ENCODE measurements around the gene KIF26B.

KIF26B gene

DNA sequence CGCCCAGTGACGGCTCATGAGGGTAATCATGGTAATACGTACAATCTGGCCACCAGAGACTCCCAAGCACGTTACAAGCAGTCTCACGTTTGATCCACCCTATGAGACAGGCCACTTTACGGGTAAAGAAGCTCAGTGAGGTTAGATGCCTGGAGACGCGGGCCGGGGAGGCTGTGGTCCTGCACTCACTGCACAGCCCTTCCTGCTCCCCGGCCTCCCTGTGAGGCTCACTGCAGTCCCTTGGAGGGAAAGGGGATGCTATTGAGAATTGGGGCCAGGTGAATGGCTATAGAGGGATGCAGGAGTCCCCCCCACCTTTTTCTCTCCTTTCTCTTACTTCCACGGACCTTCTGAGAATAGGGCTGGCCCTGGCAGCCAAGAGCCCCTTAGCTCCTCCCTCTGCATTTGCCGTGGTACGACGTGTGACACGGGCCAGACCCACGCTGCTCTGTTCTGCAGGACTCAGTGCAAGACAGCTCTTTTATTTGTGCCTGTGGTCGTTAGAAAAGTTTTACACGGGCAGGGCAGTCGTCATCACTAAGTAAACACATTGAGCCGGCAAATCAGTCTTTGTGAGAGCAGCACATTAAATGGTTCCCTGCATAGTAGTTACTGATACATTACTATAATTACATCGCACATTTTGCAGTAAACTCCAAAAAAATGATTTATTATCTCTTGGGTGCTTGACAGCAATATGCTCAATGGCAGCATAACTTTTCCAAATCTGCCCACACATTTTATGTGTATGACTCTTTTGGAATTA, 18.8 kb downstream of the KIF26B start:
- Histone ChIP-seq H3K4me3 (ENCODE audit: low read length) (no peak overlapping the region), H3K9me3 (ENCODE audit: control insufficient read depth, low read length) (no peaks in the 10 kb centered on the region), H3K9ac (ENCODE audit: low read length) (no peak overlapping the region), H3K4me1 (ENCODE audit: control insufficient read depth, insufficient read depth, low read length) (no peaks in the 10 kb centered on the region), H3K27me3 (replicated peaks; ENCODE audit: control insufficient read depth, insufficient read depth, low read length) (no peaks in the 10 kb centered on the region), H3K36me3 (ENCODE audit: control insufficient read depth, insufficient read depth, low read length, severe bottlenecking) (no peaks in the 10 kb centered on the region)
- DNase-seq (ENCODE audit: low read depth) = no peak

DNA sequence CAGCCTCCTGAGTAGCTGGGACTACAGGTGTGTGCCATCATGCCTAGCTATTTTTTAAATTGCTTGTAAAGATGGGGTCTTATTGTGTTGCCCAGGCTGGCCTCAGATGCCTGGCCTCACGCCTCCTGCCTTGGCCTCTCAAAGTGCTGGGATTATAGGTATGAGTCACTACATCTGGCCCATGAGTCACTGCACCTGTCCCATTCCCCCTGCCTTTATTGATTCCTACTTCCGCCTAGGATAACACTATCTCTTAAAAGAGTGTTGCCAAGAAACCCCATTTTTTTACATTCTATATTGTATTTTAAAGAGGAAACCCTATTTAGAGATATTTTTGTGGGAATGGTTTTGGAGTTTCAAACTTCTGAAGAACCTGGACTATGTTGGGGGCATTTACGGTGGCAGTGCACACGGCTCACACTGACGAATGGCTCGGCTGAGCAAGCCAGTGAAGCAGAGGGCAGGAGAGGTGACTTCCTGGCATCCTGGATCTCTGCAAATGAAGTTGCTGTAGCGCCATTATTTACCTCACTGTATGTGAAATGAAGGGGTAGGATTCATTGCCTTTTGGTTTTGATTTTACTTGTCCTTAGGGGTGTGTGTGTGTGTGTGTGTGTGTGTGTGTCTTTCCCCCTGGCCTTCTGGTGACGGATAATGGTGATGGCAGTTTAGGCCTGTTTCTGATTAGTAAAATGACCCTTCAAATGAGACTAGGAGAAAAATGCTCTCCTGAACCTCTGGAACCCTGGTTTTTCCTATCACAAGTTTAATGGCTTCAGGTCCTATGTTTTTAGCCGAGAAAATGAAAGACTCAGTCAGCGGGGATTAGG, 22.5 kb downstream of the KIF26B start:
- no peak overlapping the region for H3K9ac ChIP-seq (ENCODE audit: low read length)
- no peak for DNase-seq (ENCODE audit: low read depth)
- no peaks in the 10 kb centered on the region for H3K9me3 ChIP-seq (ENCODE audit: control insufficient read depth, low read length)
- no peaks in the 10 kb centered on the region for H3K36me3 ChIP-seq (ENCODE audit: control insufficient read depth, insufficient read depth, low read length, severe bottlenecking)
- H3K27me3 ChIP-seq (replicated peaks; ENCODE audit: control insufficient read depth, insufficient read depth, low read length) = no peaks in the 10 kb centered on the region
- no peaks in the 10 kb centered on the region for H3K4me1 ChIP-seq (ENCODE audit: control insufficient read depth, insufficient read depth, low read length)
- H3K4me3 ChIP-seq (ENCODE audit: low read length) = no peak overlapping the region

GRCh38 chr1:245179706-245180105, 24.9 kb downstream of the KIF26B start:
- no peaks in the 10 kb centered on the region for H3K4me1 ChIP-seq (ENCODE audit: control insufficient read depth, insufficient read depth, low read length)
- DNase-seq (ENCODE audit: low read depth) = no peak
- no peak overlapping the region for H3K4me3 ChIP-seq (ENCODE audit: low read length)

GRCh38 chr1:245180496-245181157, 25.8 kb downstream of the KIF26B start:
- Histone ChIP-seq H3K4me3 (ENCODE audit: low read length) (no peak overlapping the region), H3K4me1 (ENCODE audit: control insufficient read depth, insufficient read depth, low read length) (no peaks in the 10 kb centered on the region), H3K9ac (ENCODE audit: low read length) (no peak overlapping the region), H3K9me3 (ENCODE audit: control insufficient read depth, low read length) (no peaks in the 10 kb centered on the region), H3K27me3 (replicated peaks; ENCODE audit: control insufficient read depth, insufficient read depth, low read length) (no peaks in the 10 kb centered on the region), H3K36me3 (ENCODE audit: control insufficient read depth, insufficient read depth, low read length, severe bottlenecking) (no peaks in the 10 kb centered on the region)
- no peak for DNase-seq (ENCODE audit: low read depth)

More at GRCh38 chr1:245179706-245180105, 24.9 kb downstream of the KIF26B start:
- Histone ChIP-seq H3K9ac (ENCODE audit: low read length) (no peak overlapping the region), H3K9me3 (ENCODE audit: control insufficient read depth, low read length) (no peaks in the 10 kb centered on the region), H3K36me3 (ENCODE audit: control insufficient read depth, insufficient read depth, low read length, severe bottlenecking) (no peaks in the 10 kb centered on the region), H3K27me3 (replicated peaks; ENCODE audit: control insufficient read depth, insufficient read depth, low read length) (no peaks in the 10 kb centered on the region)

DNA sequence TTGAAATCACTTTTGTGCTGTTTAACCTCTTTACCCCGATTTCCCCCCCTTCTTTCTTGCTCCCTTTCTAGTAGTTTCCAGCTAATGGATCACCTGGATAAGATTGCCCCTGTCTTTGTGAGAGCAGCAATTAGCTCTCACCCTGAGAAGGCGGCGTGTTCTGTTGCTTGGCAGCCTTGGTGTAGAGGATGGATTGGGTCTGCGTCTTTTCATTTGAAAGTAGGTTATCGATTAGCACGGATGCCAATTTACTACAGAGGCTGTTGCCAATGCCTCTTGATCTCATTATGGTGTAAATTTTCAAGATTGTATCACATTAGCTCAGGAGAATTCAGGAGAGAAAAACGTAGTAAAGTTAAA, 26.4 kb downstream of the KIF26B start:
- no peak for DNase-seq (ENCODE audit: low read depth)
- no peaks in the 10 kb centered on the region for H3K36me3 ChIP-seq (ENCODE audit: control insufficient read depth, insufficient read depth, low read length, severe bottlenecking)
- no peaks in the 10 kb centered on the region for H3K4me1 ChIP-seq (ENCODE audit: control insufficient read depth, insufficient read depth, low read length)
- no peak overlapping the region for H3K9ac ChIP-seq (ENCODE audit: low read length)
- H3K9me3 ChIP-seq (ENCODE audit: control insufficient read depth, low read length) = no peaks in the 10 kb centered on the region
- no peaks in the 10 kb centered on the region for H3K27me3 ChIP-seq (replicated peaks; ENCODE audit: control insufficient read depth, insufficient read depth, low read length)
- H3K4me3 ChIP-seq (ENCODE audit: low read length) = no peak overlapping the region

DNA sequence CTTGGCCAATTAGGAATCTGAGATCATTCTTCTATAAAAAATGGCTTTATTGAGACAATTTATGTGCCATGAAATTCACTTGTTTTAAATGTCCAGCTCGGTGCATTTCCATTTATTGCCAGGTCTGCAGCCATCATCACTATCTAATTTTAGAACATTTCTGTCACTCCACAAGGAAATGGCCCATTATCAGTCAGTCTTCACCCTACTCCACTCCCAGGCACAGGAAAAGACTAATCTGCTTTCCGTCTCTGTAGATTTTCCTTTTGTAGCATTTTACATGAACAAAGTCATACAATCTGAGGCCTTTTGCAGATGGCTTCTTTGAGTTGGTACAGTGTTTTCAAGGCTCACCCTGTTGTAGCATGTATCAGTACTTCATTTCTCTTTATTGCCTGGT, 27.2 kb downstream of the KIF26B start:
- no peak overlapping the region for H3K4me3 ChIP-seq (ENCODE audit: low read length)
- no peak for DNase-seq (ENCODE audit: low read depth)
- no peaks in the 10 kb centered on the region for H3K27me3 ChIP-seq (replicated peaks; ENCODE audit: control insufficient read depth, insufficient read depth, low read length)
- no peaks in the 10 kb centered on the region for H3K9me3 ChIP-seq (ENCODE audit: control insufficient read depth, low read length)
- no peak overlapping the region for H3K9ac ChIP-seq (ENCODE audit: low read length)
- H3K4me1 ChIP-seq (ENCODE audit: control insufficient read depth, insufficient read depth, low read length) = no peaks in the 10 kb centered on the region
- no peaks in the 10 kb centered on the region for H3K36me3 ChIP-seq (ENCODE audit: control insufficient read depth, insufficient read depth, low read length, severe bottlenecking)

DNA sequence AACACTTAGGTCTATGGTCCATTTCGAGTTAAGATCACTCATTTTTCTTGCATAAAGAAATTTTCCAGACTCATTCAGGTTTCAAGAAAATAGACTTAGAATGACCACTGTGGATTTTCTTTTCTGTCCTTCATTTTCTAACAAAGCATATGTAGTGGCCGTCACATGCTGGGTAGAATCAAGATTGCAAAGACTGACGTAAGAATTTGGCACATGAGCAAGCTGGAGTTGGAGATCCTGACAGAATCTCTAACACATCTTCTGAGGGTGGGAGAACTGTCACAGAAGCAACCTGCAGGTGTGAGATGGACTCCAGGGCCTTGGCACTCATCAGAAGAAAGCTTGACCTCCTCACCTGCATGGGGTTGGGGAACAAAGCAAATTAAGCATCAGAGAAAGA, 28.6 kb downstream of the KIF26B start:
- H3K4me3 ChIP-seq (ENCODE audit: low read length) = no peak overlapping the region
- DNase-seq (ENCODE audit: low read depth) = no peak
- H3K9ac ChIP-seq (ENCODE audit: low read length) = no peak overlapping the region
- H3K4me1 ChIP-seq (ENCODE audit: control insufficient read depth, insufficient read depth, low read length) = no peaks in the 10 kb centered on the region
- no peaks in the 10 kb centered on the region for H3K9me3 ChIP-seq (ENCODE audit: control insufficient read depth, low read length)
- H3K36me3 ChIP-seq (ENCODE audit: control insufficient read depth, insufficient read depth, low read length, severe bottlenecking) = no peaks in the 10 kb centered on the region
- H3K27me3 ChIP-seq (replicated peaks; ENCODE audit: control insufficient read depth, insufficient read depth, low read length) = no peaks in the 10 kb centered on the region

GRCh38 chr1:245184779-245185178, 30.0 kb downstream of the KIF26B start:
- no peak for DNase-seq (ENCODE audit: low read depth)
- no peak overlapping the region for H3K4me3 ChIP-seq (ENCODE audit: low read length)
- no peaks in the 10 kb centered on the region for H3K4me1 ChIP-seq (ENCODE audit: control insufficient read depth, insufficient read depth, low read length)
- no peaks in the 10 kb centered on the region for H3K36me3 ChIP-seq (ENCODE audit: control insufficient read depth, insufficient read depth, low read length, severe bottlenecking)
- no peak overlapping the region for H3K9ac ChIP-seq (ENCODE audit: low read length)
- no peaks in the 10 kb centered on the region for H3K27me3 ChIP-seq (replicated peaks; ENCODE audit: control insufficient read depth, insufficient read depth, low read length)
- H3K9me3 ChIP-seq (ENCODE audit: control insufficient read depth, low read length) = no peaks in the 10 kb centered on the region

DNA sequence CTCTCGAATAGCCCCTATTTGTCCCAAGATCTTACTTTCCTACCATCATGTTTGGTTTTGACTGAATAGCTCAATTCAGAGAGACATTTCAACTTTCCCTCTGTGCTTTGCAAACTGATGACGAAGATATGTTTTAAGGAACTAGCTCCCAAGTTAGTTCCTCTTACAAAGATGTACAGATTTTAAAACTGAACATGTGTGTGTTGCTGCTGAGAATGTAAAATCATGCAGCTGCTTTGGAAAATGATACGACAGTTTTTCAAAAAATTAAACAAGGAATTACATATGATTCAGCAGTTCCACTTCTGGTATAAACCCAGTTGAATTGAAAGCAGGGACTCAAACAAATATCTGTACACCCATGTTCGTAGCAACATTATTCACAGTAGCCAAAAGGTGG, 33.6 kb downstream of the KIF26B start:
- Histone ChIP-seq H3K9ac (ENCODE audit: low read length) (no peak overlapping the region), H3K4me1 (ENCODE audit: control insufficient read depth, insufficient read depth, low read length) (no peaks in the 10 kb centered on the region), H3K27me3 (replicated peaks; ENCODE audit: control insufficient read depth, insufficient read depth, low read length) (no peaks in the 10 kb centered on the region), H3K9me3 (ENCODE audit: control insufficient read depth, low read length) (no peaks in the 10 kb centered on the region), H3K4me3 (ENCODE audit: low read length) (no peak overlapping the region), H3K36me3 (ENCODE audit: control insufficient read depth, insufficient read depth, low read length, severe bottlenecking) (no peaks in the 10 kb centered on the region)
- DNase-seq (ENCODE audit: low read depth) = no peak

DNA sequence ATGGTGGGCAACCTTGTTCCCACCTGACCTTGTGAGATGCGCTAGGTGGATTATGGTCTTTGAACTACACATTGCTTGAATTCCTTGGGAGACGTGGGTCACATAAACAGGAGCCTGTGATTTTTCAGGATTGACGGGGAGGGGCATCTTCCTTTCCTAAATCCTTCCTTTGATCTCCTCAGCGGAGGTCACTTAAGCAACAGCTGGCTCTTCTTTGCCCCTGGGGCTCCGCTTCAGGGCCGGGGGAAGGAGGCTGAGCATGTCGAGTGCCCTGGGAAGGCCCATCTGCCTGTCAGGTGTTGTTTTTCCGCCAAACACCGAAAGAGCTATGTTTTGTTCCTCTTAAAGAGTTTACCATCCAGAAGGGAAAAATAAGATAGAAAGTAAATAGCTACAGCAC, 40.6 kb downstream of the KIF26B start:
- Histone ChIP-seq H3K9ac (ENCODE audit: low read length) (no peak overlapping the region), H3K4me3 (ENCODE audit: low read length) (no peak overlapping the region), H3K9me3 (ENCODE audit: control insufficient read depth, low read length) (no peaks in the 10 kb centered on the region), H3K4me1 (ENCODE audit: control insufficient read depth, insufficient read depth, low read length) (no peaks in the 10 kb centered on the region), H3K36me3 (ENCODE audit: control insufficient read depth, insufficient read depth, low read length, severe bottlenecking) (no peaks in the 10 kb centered on the region), H3K27me3 (replicated peaks; ENCODE audit: control insufficient read depth, insufficient read depth, low read length) (no peaks in the 10 kb centered on the region)
- no peak for DNase-seq (ENCODE audit: low read depth)

- Histone ChIP-seq H3K27me3 (replicated peaks; ENCODE audit: control insufficient read depth, insufficient read depth, low read length) (no peaks in the 10 kb centered on the region), H3K4me3 (ENCODE audit: low read length) (no peak overlapping the region), H3K9ac (ENCODE audit: low read length) (no peak overlapping the region), H3K36me3 (ENCODE audit: control insufficient read depth, insufficient read depth, low read length, severe bottlenecking) (no peaks in the 10 kb centered on the region), H3K9me3 (ENCODE audit: control insufficient read depth, low read length) (no peaks in the 10 kb centered on the region), H3K4me1 (ENCODE audit: control insufficient read depth, insufficient read depth, low read length) (no peaks in the 10 kb centered on the region)
- DNase-seq (ENCODE audit: low read depth) = no peak
Measured at GRCh38 chr1:245197121-245197520, 42.3 kb downstream of the KIF26B start.
